ENCODE results near the gene FRMD4A. TPM values are rescaled to one million over a fixed set of nuclear protein-coding genes. Genes with fewer than 3 reads are reported as not detected.

FRMD4A gene
- total RNA-seq, 2 donors from 2014 or later, result 22.3 to 22.4 TPM

DNA sequence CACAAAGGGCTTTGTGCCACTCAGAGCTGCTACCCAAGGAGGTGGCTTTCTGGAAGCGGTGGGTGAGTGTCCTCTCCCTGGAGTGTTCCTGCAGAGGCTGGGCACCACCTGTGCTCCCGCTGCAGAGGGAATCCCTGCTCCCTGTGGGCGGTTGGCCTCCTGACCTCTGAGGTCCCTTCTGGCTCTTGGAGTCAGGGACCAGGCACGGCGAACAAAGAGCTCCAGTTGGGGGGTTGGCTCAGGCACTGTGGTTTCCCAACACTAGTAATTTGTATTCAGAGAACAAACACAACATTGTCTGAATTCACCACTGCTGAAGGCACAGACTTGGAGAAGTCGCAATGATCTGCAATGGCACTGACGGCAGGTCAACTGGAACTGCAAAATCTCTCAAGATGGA is 415.0 kb downstream of the FRMD4A start:
- H3K9me3 ChIP-seq (ENCODE audit: control insufficient read depth, low read length), result no peaks in the 10 kb centered on the region
- no peak for DNase-seq
- no peaks in the 10 kb centered on the region for H3K27me3 ChIP-seq (ENCODE audit: control insufficient read depth, insufficient read depth, low read length, poor library complexity, severe bottlenecking)
- H3K27ac ChIP-seq (ENCODE audit: low read depth, low read length), result peak overlapping the region; percentile 3
- no peak overlapping the region for H3K4me3 ChIP-seq (ENCODE audit: low read length)
- Mint-ChIP-seq H3K27ac (no peak overlapping the region), H3K4me1 (no peaks in the 10 kb centered on the region), H3K36me3 (ENCODE audit: low read depth) (no peaks in the 10 kb centered on the region), H3K4me3 (no peak overlapping the region), H3K27me3 (ENCODE audit: insufficient read depth) (no peaks in the 10 kb centered on the region), H3K9me3 (no peaks in the 10 kb centered on the region)
- TF ChIP-seq, protein P1, sequence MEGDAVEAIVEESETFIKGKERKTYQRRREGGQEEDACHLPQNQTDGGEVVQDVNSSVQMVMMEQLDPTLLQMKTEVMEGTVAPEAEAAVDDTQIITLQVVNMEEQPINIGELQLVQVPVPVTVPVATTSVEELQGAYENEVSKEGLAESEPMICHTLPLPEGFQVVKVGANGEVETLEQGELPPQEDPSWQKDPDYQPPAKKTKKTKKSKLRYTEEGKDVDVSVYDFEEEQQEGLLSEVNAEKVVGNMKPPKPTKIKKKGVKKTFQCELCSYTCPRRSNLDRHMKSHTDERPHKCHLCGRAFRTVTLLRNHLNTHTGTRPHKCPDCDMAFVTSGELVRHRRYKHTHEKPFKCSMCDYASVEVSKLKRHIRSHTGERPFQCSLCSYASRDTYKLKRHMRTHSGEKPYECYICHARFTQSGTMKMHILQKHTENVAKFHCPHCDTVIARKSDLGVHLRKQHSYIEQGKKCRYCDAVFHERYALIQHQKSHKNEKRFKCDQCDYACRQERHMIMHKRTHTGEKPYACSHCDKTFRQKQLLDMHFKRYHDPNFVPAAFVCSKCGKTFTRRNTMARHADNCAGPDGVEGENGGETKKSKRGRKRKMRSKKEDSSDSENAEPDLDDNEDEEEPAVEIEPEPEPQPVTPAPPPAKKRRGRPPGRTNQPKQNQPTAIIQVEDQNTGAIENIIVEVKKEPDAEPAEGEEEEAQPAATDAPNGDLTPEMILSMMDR (conservative IDR thresholded peaks at IDR 0.05), result no peak
- H3K4me1 ChIP-seq (ENCODE audit: control insufficient read depth, insufficient read depth, low read length), result no peaks in the 10 kb centered on the region
- no peak overlapping the region for H3K9ac ChIP-seq (ENCODE audit: extremely low read depth, low read length, poor library complexity, severe bottlenecking)
- 82 to 91% methylated on average over 3 to 7 of the region's 7 CpGs for WGBS, 2 experiments (ENCODE audit: insufficient coverage in 1 of 2, insufficient read length in 1 of 2)
- H3K36me3 ChIP-seq (ENCODE audit: control insufficient read depth, insufficient read depth, low read length), result no peaks in the 10 kb centered on the region

DNA sequence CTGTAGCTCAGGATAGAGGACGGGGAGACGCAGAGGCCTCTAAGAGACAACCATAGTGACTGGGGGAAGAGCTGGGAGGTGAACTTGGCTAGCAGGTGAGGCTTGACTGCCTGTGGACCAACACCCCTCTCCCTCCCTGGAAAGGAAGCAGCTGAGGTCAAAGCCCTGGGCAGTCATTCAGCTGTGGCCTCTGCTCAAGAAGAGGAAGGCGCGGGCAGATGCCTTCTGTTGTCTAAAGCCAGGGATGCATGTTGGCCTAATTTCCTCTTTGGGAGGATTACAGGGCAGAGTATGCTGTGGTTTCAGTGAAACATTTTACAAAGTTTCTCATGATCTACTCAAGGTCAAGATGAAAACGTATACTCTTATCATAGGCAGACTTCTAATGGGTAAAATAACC is 416.8 kb downstream of the FRMD4A start:
- Mint-ChIP-seq H3K27ac (no peak overlapping the region), H3K9me3 (no peaks in the 10 kb centered on the region), H3K27me3 (ENCODE audit: insufficient read depth) (no peaks in the 10 kb centered on the region), H3K36me3 (ENCODE audit: low read depth) (no peaks in the 10 kb centered on the region), H3K4me1 (no peaks in the 10 kb centered on the region), H3K4me3 (no peak overlapping the region)
- 97% methylated on average over 5 of the region's 5 CpGs; no CpG with 5 or more reads in 1 of the 2 experiments for WGBS, 2 experiments (ENCODE audit: insufficient coverage in 1 of 2, insufficient read length in 1 of 2)
- TF ChIP-seq, protein P1 (conservative IDR thresholded peaks at IDR 0.05), result no peak
- Histone ChIP-seq H3K4me3 (ENCODE audit: low read length) (no peak overlapping the region), H3K9ac (ENCODE audit: extremely low read depth, low read length, poor library complexity, severe bottlenecking) (no peak overlapping the region), H3K9me3 (ENCODE audit: control insufficient read depth, low read length) (no peaks in the 10 kb centered on the region), H3K4me1 (ENCODE audit: control insufficient read depth, insufficient read depth, low read length) (no peaks in the 10 kb centered on the region), H3K27ac (ENCODE audit: low read depth, low read length) (no peak overlapping the region), H3K27me3 (ENCODE audit: control insufficient read depth, insufficient read depth, low read length, poor library complexity, severe bottlenecking) (no peaks in the 10 kb centered on the region), H3K36me3 (ENCODE audit: control insufficient read depth, insufficient read depth, low read length) (no peaks in the 10 kb centered on the region)
- DNase-seq, result no peak

DNA sequence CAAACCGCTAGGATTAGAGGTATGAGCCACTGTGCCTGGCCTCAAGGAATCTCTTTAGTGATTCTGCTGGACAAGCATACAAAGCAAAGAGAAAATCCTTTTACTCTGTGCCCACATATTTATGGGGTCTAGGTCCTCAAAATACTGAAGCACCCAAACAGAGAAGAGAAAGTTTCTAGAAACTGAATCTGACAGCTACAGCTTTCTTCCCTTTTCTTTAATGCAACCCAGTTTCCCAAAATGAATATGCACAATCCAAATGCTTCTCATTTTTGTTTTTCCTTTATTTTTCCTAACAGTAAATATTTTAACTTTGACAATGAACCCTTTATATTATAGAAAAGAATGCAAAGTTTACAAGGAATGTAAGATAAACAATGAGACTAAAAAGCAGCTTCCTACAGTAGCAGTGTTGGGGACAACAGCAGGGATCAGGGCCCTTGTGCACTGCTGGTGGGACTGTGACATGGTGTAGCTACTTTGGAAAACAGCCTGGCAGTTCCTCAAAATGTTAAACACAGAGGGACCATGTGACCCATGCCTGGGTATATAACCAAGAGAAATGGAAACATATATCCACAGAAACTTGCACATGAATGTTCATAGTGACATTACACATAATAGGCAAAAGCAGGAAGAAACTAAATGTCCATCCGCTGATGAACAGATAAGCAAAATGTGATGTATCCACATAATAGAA is 418.8 kb downstream of the FRMD4A start:
- WGBS, 2 experiments (ENCODE audit: insufficient coverage in 1 of 2, insufficient read length in 1 of 2), result 88 to 92% methylated on average over 1 to 2 of the region's 2 CpGs
- Histone ChIP-seq H3K9ac (ENCODE audit: extremely low read depth, low read length, poor library complexity, severe bottlenecking) (no peak overlapping the region), H3K9me3 (ENCODE audit: control insufficient read depth, low read length) (no peaks in the 10 kb centered on the region), H3K4me1 (ENCODE audit: control insufficient read depth, insufficient read depth, low read length) (no peaks in the 10 kb centered on the region), H3K36me3 (ENCODE audit: control insufficient read depth, insufficient read depth, low read length) (no peaks in the 10 kb centered on the region), H3K27ac (ENCODE audit: low read depth, low read length) (no peak overlapping the region), H3K27me3 (ENCODE audit: control insufficient read depth, insufficient read depth, low read length, poor library complexity, severe bottlenecking) (no peaks in the 10 kb centered on the region), H3K4me3 (ENCODE audit: low read length) (no peak overlapping the region)
- Mint-ChIP-seq H3K36me3 (ENCODE audit: low read depth) (no peaks in the 10 kb centered on the region), H3K9me3 (no peaks in the 10 kb centered on the region), H3K4me3 (no peak overlapping the region), H3K4me1 (no peaks in the 10 kb centered on the region), H3K27me3 (ENCODE audit: insufficient read depth) (no peaks in the 10 kb centered on the region), H3K27ac (no peak overlapping the region)
- no peak for DNase-seq
- TF ChIP-seq, protein P1 (conservative IDR thresholded peaks at IDR 0.05), result no peak

Data from endodermal cell (in vitro differentiated cells).